Esophagus squamous epithelium (tissue), 5 donors: Measurements from ENCODE around the gene ANK2. TPM values are rescaled to one million over a fixed set of nuclear protein-coding genes. Genes with fewer than 3 reads are reported as not detected.

Source experiments
- DNase-seq: peaks from one replicate; lab custom pipeline; 2025; lab: John Stamatoyannopoulos, UW
- H3K27ac ChIP-seq, 4 donors: fragments of 200-600 bp; sonication (generic); one replicate each; pipeline ENCODE4 v1.5.1; 2016 to 2019; ENCODE audit warnings: mild to moderate bottlenecking in 1 of 4
- H3K27me3 ChIP-seq, 4 donors: fragments of 200-600 bp; sonication (generic); 1 replicate in 3 of 4; 2 replicates in 1 of 4; pipeline versions ENCODE4 v1.5.1 to v1.6.0; 2017 to 2021; ENCODE audit warnings: antibody characterized with exemption in 1 of 4
- H3K36me3 ChIP-seq, 3 donors: fragments of 200-600 bp; sonication (generic); one replicate each; pipeline ENCODE4 v1.5.1; 2016 to 2019
- H3K4me1 ChIP-seq, 3 donors: fragments of 200-600 bp; sonication (generic); one replicate each; pipeline ENCODE4 v1.5.1; 2017 to 2019
- H3K4me3 ChIP-seq, 4 donors: fragments of 200-600 bp; sonication (generic); 1 replicate in 3 of 4; 2 replicates in 1 of 4; pipeline ENCODE4 v1.5.1; 2016 to 2019; ENCODE audit warnings: mild to moderate bottlenecking in 2 of 4, moderate library complexity in 1 of 4
- H3K9me3 ChIP-seq, 3 donors: fragments of 200-600 bp; sonication (generic); one replicate each; pipeline ENCODE4 v1.5.1; 2016 to 2019
- CTCF ChIP-seq, 6 experiments: fragments of 450-650 bp in 4 of 6; fragments of 200-600 bp in 2 of 6; sonication (generic) in 2 of 6; IDR thresholded peaks; one replicate each; pipeline ENCODE4 v1.5.1; 2016 to 2019; ENCODE audit warnings: antibody characterized with exemption in 6 of 6, mild to moderate bottlenecking in 4 of 6, moderate library complexity in 4 of 6
- POLR2A ChIP-seq, 4 donors: fragments of 450-650 bp; IDR thresholded peaks; one replicate each; pipeline ENCODE4 v1.6.1; 2017; ENCODE audit warnings: antibody characterized with exemption in 4 of 4, mild to moderate bottlenecking in 4 of 4, moderate library complexity in 3 of 4
- WGBS, 2 donors: methylation state at CpG; one replicate each; pipeline ENCODE4 v1.1.5; 2018; 5-methylcytosine and 5-hydroxymethylcytosine counted together
- intact Hi-C: fragments of 100-400 bp; cut with DNase I; formaldehyde crosslinking; loops from one replicate; pipeline ENCODE4 v1.15.0; 2022
- total RNA-seq, 4 donors: library from RNA; depleted of rRNA; stranded (reverse); fragments of >200 nt; gene quantifications; one replicate each; pipeline ENCODE4 v1.1.0, GENCODE V29; 2016
- donor health status: DM: yes; HTN: yes; CAD: no.

ANK2 gene
- total RNA-seq, 4 donors from 2014 or later = 1.4 to 20.8 (median 9.6) TPM

GRCh38 chr4:113398441-113399143 is 349.1 kb downstream of the ANK2 start:
- no peaks in the 10 kb centered on the region for H3K27me3 ChIP-seq
- no peaks in the 10 kb centered on the region for H3K9me3 ChIP-seq
- H3K4me1 ChIP-seq = peaks cover 0 to 18% (median 4%) of the 10 kb centered on the region in 3 donors
- H3K4me3 ChIP-seq = no peak overlapping the region
- intact Hi-C loops = loop anchor here (5.0 kb wide), 1 partner anchor 984 kb away; no protein-coding TSS in a partner anchor
- no peak for DNase-seq
- 83 to 94% methylated on average over 7 of the region's 8 CpGs for WGBS, 2 donors
- H3K36me3 ChIP-seq = no peaks in the 10 kb centered on the region
- no peak overlapping the region for H3K27ac ChIP-seq
- TF ChIP-seq CTCF (IDR thresholded peaks at IDR 0.05) = no peak
- no peak for TF ChIP-seq POLR2A (IDR thresholded peaks at IDR 0.05)

- TF ChIP-seq POLR2A (IDR thresholded peaks at IDR 0.05) (no peak), CTCF (IDR thresholded peaks at IDR 0.05) (no peak)
- Histone ChIP-seq H3K9me3 (no peaks in the 10 kb centered on the region), H3K27me3 (no peaks in the 10 kb centered on the region), H3K27ac (no peak overlapping the region), H3K36me3 (no peaks in the 10 kb centered on the region), H3K4me1 (peaks cover 0 to 20% (median 0%) of the 10 kb centered on the region in 3 donors), H3K4me3 (no peak overlapping the region)
- intact Hi-C loops = no loop called here
- WGBS, 2 donors = 87 to 91% methylated on average over 3 to 4 of the region's 4 CpGs
- no peak for DNase-seq
Observed at GRCh38 chr4:113404167-113404571, 354.7 kb downstream of the ANK2 start.

DNA sequence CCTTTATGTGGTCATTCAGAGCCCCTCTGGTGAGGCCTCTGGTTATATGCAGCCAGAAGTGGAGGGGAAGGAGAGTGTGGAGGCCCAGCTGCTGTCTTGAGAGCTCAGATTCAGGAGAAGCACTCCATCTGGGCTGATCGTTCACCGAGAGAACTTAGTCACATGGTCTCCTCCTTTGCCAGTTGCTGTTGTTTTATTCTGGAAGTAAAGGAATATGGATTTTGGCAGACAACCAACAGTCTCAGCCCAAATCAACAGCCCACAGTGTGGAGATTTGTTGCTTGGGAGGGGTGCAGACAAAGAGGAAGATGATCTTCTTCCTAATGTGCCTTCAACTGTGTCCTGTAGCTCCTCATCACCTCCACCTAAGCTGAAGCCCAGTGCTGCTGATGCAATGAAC is 355.4 kb downstream of the ANK2 start:
- TF ChIP-seq POLR2A (IDR thresholded peaks at IDR 0.05) (no peak), CTCF (IDR thresholded peaks at IDR 0.05) (no peak)
- H3K27me3 ChIP-seq = no peaks in the 10 kb centered on the region
- no peak overlapping the region for H3K4me3 ChIP-seq
- no peaks in the 10 kb centered on the region for H3K9me3 ChIP-seq
- no peak overlapping the region for H3K27ac ChIP-seq
- intact Hi-C loops = no loop called here
- H3K36me3 ChIP-seq = no peaks in the 10 kb centered on the region
- H3K4me1 ChIP-seq = peaks cover 0 to 20% (median 0%) of the 10 kb centered on the region in 3 donors
- WGBS, 2 donors = 58 to 61% methylated on average over 2 of the region's 2 CpGs
- DNase-seq = no peak

DNA sequence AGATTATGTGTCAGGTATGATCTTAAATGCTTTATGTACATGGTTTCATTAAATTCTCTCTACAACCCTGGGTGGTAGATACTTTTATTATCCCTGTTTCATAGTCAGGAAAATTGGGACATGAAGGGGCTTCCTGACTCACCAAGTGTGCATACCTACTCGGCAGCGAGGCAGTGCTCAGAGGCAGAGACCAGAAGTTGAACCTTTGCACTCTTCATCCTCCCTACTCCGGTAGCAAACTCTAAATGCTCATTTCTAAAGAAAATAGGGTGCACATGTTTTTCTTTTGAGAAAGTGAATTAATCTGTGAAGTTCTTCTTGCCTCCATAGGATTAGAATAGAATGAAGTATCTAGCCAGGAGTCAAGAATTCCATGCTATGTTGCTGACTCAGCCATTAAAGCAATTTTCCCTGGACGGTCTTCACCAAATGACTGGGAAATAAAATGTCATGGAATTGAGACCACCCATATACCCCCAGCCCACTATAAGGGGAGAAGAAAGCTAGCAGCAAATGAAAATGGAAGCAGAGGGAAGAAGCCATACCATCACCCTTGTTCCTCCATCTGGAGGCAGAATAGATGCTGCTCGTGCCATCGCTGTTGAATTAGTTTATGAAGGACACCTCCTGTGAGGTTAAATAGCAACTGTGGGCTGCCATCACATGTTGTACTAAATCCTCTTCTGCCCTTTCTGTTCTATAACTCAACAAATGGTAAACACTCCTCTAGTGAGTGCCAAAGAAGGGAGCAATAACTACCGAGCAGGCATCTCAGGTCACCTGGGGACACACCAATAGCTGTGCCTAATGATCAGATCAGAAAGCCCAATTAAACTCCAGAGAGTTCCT is 356.6 kb downstream of the ANK2 start:
- Histone ChIP-seq H3K4me1 (peaks cover 0 to 20% (median 0%) of the 10 kb centered on the region in 3 donors), H3K36me3 (no peaks in the 10 kb centered on the region), H3K27me3 (no peaks in the 10 kb centered on the region), H3K9me3 (no peaks in the 10 kb centered on the region), H3K27ac (no peak overlapping the region), H3K4me3 (peak overlapping the region in 1 of 4 donors; percentile 28)
- intact Hi-C loops = no loop called here
- 83 to 87% methylated on average over 7 of the region's 7 CpGs for WGBS, 2 donors
- DNase-seq = no peak
- TF ChIP-seq CTCF (IDR thresholded peaks at IDR 0.05) (no peak), POLR2A (IDR thresholded peaks at IDR 0.05) (no peak)

DNA sequence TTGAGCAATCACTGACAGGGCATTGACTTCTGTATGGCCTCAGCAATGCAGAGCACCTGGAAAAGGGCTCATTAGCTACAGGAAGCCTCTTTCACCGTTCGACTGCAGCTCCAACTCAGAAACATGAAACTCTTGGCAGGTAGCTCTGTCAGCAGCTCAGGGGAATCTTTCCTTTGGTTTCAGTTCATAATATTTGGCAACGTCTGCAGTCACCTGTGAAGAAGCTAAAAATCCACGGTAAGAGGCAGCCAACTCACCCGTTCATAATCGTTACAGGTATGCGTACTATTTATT is 357.2 kb downstream of the ANK2 start:
- 43 to 46% methylated on average over 7 of the region's 7 CpGs for WGBS, 2 donors
- H3K27me3 ChIP-seq = no peaks in the 10 kb centered on the region
- intact Hi-C loops = no loop called here
- no peak overlapping the region for H3K27ac ChIP-seq
- H3K36me3 ChIP-seq = no peaks in the 10 kb centered on the region
- peaks cover 0 to 20% (median 0%) of the 10 kb centered on the region in 3 donors for H3K4me1 ChIP-seq
- H3K9me3 ChIP-seq = no peaks in the 10 kb centered on the region
- peak overlapping the region in 1 of 4 donors; percentile 28 for H3K4me3 ChIP-seq
- TF ChIP-seq CTCF (IDR thresholded peaks at IDR 0.05) (no peak), POLR2A (IDR thresholded peaks at IDR 0.05) (no peak)
- DNase-seq = no peak
